HG03378 (cell line): Measurements from ENCODE around the gene NUDT8.
"Not testable (repeated sequence)": the region's sequence is repeated elsewhere in the genome, so short reads cannot be mapped to it uniquely, and the experiment has no call there.

Source experiments
- ATAC-seq: cut with Tn5 transposase; IDR thresholded peaks from one replicate; pipeline ENCODE4 v1.9.1; 2021; ENCODE audit warnings: mild to moderate bottlenecking, moderate library complexity; ENCODE audit not compliant: unreplicated experiment

NUDT8 gene

DNA sequence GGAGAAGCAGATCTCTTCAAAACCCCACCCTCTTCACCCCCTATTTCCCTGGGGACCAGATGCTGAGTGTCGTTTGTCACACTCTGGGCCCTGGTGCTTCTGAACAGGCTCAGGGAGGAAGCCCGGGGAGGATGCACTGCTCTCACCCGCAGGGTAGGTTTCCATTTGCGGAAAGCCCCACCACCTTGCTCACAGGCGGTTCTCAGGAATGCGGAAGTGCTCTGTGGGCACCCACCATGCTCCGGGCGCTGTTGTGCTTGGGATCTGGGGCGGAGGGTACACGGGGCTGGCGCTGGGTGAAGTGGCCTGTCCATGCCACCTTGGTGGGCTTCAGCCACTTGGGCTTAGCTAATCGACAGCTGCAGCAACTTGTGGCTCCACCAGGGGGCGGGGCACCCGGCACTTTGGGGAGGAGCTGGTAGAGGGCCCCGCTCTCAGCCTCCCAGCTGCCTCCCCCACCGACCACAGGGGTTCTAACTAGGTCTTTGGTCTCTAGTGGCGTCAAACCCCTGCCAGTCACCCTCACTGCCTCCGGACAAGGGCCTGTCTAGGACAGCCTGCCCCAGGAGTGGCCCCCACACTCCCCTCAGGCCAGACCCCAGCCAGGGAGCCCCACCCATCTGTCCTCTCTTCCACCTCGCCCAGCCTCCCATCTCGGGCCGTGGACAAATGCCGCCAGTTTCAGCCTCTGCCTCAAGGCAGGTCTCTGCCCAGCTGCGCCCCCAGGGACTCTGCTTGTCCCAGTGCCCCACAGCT lies 15.6 kb downstream of the NUDT8 start:
- peak; percentile 71 for ATAC-seq

DNA sequence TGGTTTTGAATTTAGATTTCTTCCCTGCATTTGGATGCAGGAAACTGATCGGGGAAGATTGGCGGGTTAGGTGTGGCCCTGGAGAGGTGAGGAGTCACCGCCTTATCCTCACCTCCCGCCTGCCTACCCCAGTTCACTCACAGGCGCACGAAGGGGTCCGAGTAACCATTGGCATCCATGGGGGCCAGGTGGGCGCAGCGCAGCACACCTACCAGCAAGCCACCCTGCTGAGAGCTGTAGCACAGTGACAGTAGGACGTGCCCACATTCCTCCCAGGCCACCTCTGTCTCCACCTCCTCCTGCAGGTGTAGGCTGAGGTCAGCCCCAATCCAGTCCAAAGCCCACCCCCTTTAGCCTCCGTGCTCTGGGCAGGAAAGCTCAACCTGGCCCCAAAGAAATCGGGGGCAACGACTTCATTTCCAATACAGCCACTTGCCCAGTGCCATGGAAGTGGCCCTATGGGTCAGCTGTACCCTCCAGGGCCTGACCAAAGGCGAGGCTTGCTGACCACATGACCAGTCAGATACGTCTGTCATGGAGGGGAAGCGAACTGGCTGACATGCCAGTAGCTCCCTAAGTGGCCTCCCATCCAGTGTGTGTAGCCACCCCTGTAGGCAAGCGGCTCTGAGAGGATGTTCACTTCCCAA lies 16.3 kb downstream of the NUDT8 start:
- ATAC-seq, result no peak

DNA sequence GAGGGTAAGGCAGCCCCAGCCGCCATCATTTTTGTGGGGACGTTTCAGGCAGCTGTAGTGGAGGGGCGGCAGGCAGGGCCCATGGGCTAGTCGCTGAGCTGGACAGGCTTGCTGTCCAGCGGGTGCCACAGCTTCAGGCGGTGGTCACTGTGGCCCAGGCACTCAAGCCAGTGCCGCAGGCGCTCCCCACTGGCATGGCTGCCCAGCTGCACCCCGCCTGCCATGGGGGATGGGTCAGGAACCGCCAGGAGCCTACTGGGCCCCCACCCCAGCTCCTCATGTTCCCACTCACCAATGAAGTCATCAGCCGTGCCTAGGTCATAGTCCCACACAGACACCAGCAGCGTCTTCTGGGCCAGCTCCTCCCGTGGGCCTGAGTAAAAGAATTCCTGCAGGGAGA lies 17.0 kb downstream of the NUDT8 start:
- no peak for ATAC-seq

DNA sequence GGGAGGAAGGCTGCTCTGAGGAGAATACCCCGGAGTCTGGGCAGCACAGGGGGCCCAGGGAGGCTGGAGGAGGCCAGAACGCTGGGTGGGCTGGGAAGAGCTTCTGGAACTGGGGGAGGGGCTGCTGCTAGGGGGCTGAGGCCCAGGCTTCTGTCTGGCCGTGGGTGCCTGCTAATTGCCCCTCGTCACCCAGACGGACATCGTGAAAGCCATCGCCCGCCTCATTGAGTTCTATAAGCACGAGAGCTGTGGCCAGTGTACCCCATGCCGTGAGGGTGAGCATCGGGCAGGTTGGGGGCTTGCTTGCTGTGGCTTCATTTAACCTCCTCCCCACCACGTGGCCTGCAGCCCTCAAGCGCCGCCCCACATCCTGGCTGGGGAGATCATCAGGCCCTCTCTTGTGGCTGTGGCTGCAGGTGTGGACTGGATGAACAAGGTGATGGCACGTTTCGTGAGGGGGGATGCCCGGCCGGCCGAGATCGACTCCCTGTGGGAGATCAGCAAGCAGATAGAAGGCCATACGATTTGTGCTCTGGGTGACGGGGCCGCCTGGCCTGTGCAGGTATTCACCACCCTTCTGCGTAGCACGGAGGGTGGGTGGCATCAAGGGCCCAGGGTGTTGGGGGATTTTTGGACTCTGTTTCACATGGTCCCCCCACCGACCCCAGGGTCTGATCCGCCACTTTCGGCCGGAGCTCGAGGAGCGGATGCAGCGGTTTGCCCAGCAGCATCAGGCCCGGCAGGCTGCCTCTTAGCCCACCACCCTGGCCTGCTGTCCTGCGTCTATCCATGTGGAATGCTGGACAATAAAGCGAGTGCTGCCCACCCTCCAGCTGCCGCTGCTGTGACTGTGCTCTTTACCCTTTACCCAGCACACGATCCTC lies 17.8 kb downstream of the NUDT8 start:
- ATAC-seq, result no peak

DNA sequence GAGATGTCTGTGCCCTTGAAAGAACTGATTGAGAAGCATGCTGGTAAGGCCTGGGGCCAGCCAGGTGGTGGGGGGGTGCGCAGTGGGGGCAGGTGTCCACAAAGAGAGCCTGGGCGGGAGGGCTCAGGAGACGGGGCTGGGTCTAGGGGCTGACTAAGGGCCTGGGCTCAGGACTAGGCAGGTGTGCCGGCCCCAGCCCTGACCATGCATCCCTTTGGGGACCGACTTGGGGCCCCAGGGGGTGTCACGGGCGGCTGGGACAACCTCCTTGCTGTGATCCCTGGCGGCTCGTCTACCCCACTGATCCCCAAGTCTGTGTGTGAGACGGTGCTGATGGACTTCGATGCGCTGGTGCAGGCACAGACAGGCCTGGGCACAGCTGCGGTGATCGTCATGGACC lies 18.6 kb downstream of the NUDT8 start:
- no peak for ATAC-seq

DNA sequence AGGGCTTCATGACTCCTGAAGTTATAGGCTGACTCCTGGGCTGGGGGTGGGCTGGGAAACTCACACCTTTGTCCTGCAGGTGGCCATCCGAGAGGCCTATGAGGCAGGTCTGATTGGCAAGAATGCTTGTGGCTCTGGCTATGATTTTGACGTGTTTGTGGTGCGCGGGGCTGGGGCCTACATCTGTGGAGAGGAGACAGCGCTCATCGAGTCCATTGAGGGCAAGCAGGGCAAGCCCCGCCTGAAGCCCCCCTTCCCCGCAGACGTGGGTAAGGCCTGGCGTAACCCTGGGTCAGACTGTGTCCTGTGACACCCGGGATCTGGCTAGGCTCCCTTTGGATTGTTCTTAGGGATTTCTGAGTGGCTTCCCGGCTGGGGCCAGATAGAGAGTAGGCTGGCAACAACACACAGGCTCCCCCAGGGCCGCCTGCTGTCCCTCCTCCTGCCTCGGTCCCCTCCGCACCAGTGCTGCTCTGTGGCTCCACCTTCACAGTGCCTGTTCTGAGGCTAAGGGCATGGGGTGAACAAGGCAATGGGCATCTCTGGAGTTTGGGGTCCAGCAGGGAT lies 19.4 kb downstream of the NUDT8 start:
- no peak for ATAC-seq

DNA sequence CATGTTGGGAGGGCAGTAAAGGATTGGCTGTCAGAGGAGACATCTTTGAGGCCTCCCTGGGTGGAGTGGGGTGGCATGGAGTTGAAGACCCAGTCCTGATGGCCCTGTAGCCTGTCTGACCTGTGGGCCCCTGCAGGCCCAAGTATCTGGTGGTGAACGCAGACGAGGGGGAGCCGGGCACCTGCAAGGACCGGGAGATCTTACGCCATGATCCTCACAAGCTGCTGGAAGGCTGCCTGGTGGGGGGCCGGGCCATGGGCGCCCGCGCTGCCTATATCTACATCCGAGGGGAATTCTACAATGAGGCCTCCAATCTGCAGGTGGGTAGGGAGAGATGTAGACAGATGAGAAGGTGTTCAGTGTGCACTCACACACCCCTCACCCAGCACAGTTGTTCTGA lies 20.4 kb downstream of the NUDT8 start:
- ATAC-seq, result no peak

DNA sequence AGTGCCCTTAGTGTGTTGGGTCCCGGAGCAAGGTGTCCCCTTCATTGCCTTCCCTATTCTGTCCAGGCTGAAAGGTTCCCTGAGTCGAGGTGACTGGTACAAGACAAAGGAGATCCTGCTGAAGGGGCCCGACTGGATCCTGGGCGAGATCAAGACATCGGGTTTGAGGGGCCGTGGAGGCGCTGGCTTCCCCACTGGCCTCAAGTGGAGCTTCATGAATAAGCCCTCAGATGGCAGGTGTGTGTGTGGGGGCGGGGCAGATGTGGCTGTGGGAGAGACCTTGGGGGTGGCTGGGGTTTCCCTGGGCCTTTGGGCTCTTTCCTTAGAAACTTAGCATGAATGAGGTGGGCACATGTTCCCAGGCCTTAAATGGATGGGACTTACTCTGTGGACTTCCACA lies 21.3 kb downstream of the NUDT8 start:
- no peak for ATAC-seq

DNA sequence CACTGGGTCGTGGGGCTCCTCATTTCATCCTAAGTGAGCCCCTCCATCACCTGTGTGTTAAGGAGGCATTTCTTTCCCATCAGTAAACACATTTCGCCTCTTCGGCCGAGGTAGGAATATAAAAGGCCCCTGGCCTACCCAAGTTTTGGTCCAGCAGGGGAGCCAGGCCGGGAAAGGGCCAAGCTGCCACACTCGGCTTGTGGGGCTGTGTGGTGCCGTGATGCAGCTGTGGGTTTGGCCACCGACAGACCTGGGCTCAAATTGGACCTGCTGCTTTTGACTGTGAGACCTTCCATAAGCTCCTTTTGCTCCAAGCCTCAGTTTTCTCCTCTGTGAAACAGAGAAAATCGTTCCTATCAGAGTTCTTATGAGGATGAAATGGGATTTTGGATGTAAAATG lies 22.2 kb downstream of the NUDT8 start:
- no peak for ATAC-seq

DNA sequence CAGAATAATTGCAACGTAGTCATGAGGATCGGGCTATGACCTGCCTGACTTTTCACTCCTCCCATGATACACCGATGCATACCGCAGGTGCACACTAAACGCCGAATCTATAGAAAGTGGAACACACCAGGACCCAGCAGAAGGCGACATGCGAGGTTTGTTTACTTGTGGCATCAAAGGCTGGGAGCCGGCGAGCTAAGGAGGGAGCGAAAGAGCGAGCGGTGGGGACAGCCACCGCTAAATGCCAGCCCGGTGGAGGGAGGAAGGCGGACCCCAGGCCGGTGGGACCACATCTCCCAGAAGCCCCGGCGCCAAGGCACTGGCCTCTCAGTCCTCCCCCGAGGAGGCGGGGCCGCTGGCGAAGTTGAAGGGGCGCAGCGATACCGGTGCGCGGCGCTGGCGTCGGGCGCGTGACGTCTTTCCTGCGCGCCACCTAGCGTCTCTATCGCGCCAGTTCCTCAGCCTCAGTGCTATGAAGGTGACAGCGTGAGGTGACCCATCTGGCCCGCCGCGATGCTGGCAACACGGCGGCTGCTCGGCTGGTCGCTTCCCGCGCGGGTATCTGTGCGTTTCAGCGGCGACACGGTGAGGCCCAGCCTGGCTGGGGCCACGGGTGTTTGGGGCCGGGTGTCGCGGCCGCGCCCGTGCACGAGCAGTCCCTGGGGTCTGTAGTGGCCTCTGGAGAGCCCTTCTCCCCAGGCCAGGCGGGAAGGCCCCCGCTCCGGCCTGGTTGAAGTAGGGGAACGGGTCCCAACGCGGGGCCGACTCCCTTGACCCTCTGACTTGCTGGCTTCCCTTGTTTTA lies 23.0 kb downstream of the NUDT8 start, which contains the start of gene NDUFV1:
NDUFV1 (plus strand) TSS at position 445 of the 804 bp plus-strand sequence; CDS start at position 514, 69 bp downstream.
- ATAC-seq, result peak; percentile 68

DNA sequence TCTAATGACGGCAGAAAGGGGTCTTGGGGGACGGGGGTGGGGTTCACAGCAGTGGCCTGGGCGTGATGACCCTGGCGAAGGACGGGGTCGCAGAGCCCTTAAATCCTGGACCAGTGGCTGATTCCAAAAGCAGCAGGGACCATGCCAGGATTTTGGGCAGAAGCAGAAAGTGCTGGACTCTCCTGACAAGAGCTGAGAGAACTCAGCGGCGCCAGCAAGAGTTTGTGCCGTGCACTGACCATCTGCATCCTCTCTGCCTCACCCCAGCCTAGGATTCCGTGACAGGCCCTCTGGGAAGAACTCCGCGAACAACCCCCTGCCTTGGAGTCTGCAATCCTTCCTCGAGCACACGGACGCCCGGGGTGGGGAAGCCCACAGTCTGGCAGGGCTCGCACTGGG lies 23.6 kb downstream of the NUDT8 start:
- ATAC-seq, result no peak

DNA sequence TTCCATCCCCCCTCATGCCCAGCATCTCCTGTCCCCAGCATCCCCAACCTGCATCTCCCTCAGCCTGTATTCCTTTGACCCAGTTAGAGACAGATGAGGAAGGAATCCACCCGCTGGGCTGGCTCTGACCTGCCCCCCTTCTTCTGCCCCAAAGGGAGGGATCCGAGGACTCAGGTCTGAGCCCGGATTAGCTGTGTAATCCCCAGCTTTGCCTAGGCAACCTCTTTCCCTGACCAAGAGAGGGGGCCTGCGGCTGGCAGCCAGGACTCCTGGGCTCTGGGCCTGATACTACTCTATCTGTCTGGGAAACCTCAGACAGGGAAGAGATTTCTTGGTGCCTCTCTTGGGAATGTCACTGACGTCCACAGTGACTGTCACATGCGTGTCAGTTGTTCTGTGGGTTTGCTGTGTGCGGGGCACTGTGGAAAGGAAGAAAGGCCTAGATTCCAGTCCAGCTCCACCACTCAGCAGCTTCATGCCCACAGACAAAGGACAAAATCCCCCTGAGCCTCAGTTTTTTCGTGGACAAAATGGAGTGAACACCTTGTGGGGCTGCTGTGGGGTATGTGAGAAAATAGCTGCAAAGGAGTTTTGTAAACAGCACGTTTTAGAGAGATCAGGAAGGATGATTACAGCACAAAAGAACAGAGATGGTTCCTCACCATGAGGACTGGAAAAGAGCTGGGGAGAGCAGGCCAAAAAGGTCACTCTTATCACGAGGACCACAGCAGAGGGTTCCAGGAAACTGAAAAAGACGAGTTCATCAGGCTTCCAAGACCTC lies 24.3 kb downstream of the NUDT8 start:
- no peak for ATAC-seq

DNA sequence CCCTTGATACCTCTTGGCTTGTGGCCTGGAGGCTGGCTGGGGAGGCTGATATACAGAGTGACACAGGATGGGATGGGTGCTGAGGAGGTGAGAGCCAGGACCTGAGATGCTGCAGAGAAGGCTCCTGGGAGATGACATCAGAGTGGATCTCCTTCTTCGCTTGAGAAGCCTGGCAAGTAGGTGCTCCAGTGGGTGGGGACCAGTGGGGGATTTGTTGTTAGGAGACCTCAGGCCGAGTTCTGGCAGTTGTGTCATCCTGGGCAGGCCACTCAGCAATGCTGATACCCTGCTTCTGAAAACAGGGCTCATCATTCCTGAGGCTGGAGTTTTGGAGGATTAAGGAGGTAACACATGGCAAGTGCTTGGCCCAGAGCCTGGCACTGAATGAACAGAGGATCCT lies 24.9 kb downstream of the NUDT8 start:
- ATAC-seq, result no peak

DNA sequence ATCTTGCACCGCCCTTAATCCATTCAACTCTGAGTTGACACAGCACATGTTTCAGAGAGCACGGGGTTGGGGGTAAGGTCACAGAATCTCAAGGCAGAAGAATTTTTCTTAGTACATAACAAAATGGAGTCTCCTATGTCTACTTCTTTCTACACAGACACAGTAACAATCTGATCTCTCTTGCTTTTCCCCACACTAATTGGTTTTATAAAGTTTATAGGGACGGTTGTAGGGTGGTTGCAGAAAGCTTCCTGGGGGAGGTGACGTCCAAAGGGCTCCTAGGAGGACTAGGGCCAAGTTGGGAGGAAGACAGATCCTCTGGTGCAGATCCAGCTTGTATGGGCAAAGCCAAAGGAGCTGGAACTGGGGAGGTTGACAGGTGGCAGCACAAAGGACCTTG lies 25.6 kb downstream of the NUDT8 start:
- not testable (repeated sequence) for ATAC-seq

DNA sequence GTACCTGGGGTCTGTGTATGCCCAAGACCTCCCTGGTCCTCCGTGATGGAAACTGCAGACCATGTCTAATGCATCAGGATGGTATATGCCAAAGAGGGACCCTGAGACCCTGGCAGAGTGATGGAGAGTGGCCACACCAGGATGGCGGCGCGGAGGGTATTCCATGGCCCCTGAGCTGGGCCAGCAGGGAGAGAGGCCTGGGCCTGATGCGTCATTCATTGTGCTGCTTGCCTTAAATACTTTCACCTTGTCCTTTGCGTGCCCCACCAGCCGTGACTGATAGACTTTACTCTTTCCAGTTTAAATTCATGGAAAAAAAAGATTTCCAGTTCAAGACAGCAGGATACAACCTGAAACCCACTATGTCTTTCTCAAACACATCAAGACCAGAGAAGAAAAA lies 28.6 kb downstream of the NUDT8 start:
- ATAC-seq, result no peak

DNA sequence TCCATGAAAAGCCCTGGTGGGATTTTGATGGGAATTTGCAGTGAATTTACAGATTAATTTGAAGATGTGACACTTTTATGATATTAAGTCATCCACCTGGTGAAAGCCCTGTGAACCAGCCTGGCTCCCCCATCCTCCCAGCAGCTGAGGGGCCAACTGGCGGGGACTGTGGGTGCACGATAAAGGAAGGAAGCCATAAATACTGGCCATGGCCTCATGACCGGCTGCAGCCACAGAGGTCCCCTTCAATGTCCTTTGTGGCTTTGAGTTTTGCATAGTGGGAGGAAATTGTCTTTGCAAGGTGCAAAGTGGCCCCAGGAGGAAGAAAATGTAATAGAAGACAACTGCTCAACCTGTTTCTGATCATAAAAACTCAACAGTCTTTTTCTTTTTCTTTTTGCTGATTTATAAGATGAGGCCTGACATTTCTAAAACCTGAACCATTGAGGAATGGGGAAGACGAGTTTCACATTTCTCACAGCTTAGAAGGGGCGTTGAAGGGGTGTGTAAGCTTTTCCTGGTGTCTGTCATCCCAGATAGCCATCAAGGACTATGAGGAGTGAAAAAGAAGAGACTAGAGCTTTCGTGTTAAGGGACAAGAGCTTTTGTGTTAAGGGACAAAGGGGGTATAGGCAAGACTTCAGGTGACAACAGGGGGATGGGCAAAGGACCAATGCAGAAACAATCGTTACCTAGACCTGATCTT lies 29.3 kb downstream of the NUDT8 start:
- peak; percentile 61 for ATAC-seq

DNA sequence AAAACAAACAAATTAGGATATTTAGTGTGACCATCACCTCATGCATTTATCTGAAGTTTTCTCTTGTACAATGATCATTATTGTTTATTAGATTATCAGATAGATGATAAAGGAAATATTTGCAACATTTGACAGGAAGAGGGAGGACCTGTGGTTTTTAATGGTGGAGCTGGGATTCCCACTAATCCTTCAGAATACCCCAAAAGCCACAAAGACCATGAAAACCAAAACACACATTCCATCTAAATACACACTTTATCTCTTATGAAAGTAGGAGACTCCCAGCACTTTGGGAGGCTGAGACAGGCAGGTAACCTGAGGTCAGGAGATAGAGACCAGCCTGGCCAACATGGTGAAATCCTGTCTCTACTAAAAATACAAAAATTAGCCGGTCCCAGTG lies 30.6 kb downstream of the NUDT8 start:
- ATAC-seq, result no peak

DNA sequence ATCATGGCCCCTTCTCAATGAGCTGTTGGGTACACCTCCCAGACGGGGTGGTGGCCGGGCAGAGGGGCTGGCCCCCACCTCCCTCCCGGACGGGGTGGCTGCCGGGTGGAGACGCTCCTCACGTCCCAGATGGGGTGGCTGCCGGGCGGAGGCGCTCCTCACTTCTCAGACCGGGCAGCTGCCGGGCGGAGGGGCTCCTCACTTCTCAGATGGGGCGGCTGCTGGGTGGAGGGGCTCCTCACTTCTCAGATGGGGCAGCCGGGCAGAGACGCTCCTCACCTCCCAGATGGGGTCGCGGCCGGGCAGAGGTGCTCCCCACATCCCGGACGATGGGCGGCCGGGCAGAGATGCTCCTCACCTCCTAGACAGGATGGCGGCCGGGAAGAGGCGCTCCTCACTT lies 31.8 kb downstream of the NUDT8 start:
- not testable (repeated sequence) for ATAC-seq

DNA sequence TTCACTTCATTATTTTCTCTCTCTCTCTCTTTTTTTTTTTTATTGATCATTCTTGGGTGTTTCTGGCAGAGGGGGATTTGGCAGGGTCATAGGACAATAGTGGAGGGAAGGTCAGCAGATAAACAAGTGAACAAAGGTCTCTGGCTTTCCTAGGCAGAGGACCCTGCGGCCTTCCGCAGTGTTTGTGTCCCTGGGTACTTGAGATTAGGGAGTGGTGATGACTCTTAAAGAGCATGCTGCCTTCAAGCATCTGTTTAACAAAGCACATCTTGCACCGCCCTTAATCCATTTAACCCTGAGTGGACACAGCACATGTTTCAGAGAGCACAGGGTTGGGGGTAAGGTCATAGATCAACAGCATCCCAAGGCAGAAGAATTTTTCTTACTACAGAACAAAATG lies 32.3 kb downstream of the NUDT8 start:
- not testable (repeated sequence) for ATAC-seq
